Pancreas (tissue), 10 donors: Measurements from ENCODE around the gene SIGLEC10. TPM values are rescaled to one million over a fixed set of nuclear protein-coding genes. Genes with fewer than 3 reads are reported as not detected.
"Not testable (repeated sequence)": the region's sequence is repeated elsewhere in the genome, so short reads cannot be mapped to it uniquely, and the experiment has no call there.

Source experiments
- ATAC-seq, 4 donors: fragments of 200-7000 bp; cut with Tn5 transposase; one replicate each; pipeline versions ENCODE4 v1.8.0 to v1.9.1; 2020; ENCODE audit warnings: mild to moderate bottlenecking in 4 of 4, moderate library complexity in 4 of 4
- DNase-seq, 6 donors: peaks; one replicate each; pipeline ENCODE4 v3.0.0-alpha.2; 2020
- FAIRE-seq: peaks from 2 replicates; lab custom pipeline; 2012; peaks lifted over from hg19 to GRCh38; lab: Jason Lieb, UNC
- H3K27ac ChIP-seq, 4 donors: fragments of 200-600 bp; sonication (generic); 1 replicate in 3 of 4; 2 replicates in 1 of 4; pipeline versions ENCODE4 v1.5.0 to v1.8.0; 2020
- H3K27me3 ChIP-seq, 4 donors: fragments of 200-600 bp; one replicate each; pipeline ENCODE4 v1.8.0; 2021
- H3K36me3 ChIP-seq, 3 donors: fragments of 200-600 bp; sonication (generic) in 1 of 3; one replicate each; pipeline versions ENCODE4 v1.5.0 to v1.8.0; 2020 to 2021
- H3K4me1 ChIP-seq, 3 donors: fragments of 200-600 bp; one replicate each; pipeline ENCODE4 v1.8.0; 2021
- H3K4me3 ChIP-seq, 4 donors: fragments of 200-600 bp; sonication (generic) in 2 of 4; one replicate each; pipeline versions ENCODE4 v1.5.0 to v1.8.0; 2020 to 2021
- H3K9me3 ChIP-seq, 4 donors: fragments of 200-600 bp; one replicate each; pipeline ENCODE4 v1.8.0; 2021
- WGBS, 2 donors: extraction: QIAGEN DNeasy Blood & Tissue Kit; methylation state at CpG; one replicate each; pipeline ENCODE4 v1.1.7; 2013; 5-methylcytosine and 5-hydroxymethylcytosine counted together
- intact Hi-C, 3 donors: fragments of 100-400 bp; cut with DNase I; formaldehyde crosslinking; loops; one replicate each; pipeline versions ENCODE4 v1.11.1 to v1.14.2; 2022
- polyA plus RNA-seq, 2 donors: library from polyadenylated mRNA; stranded (reverse); fragments of 200-250 nt; gene quantifications; one replicate each; pipeline ENCODE4 v1.2.3, GENCODE V29; 2013
- total RNA-seq, 6 donors: library from RNA; stranded (reverse); fragmentation: NEBNext Ultra II Directional in 4 of 6; extraction: Animal tissue kit (Norgen Biotek cat#: 25700) in 4 of 6; gene quantifications; one replicate each; pipeline versions ENCODE4 v1.2.1 to v1.2.4, GENCODE V29; 2021 to 2023
- TF ChIP-seq, protein P1 (sequence below), 4 donors: fragments of 200-600 bp; sonication (generic) in 3 of 4; IDR thresholded peaks; one replicate each; pipeline versions ENCODE4 v1.5.0 to v1.8.0; 2021; ENCODE audit warnings: antibody characterized with exemption in 4 of 4
- donor health status: healthy with polysubstance abuse.
- donor health status: DM: no; HTN: no; CAD: no; lungs with moderate emphysema.
- donor health status: DM: no; HTN: no; CAD: no.
- donor health status: control.
- donor health status: control.
- donor health status: Bipolar disorder and iron deficiency.
- donor health status: DM: yes; HTN: yes; CAD: no.
- donor health status: DM: no; HTN: no; CAD: no.
- donor health status: DM: no; HTN: no; CAD: no.
- donor health status: DM: yes; HTN: yes; CAD: no.

The SIGLEC10 gene
- total and polyA plus RNA-seq, 8 donors, result 0.08 to 10.1 (median 1.7) TPM

GRCh38 chr19:51448011-51448410 lies 30.6 kb upstream of the SIGLEC10 start:
- TF ChIP-seq, protein P1, sequence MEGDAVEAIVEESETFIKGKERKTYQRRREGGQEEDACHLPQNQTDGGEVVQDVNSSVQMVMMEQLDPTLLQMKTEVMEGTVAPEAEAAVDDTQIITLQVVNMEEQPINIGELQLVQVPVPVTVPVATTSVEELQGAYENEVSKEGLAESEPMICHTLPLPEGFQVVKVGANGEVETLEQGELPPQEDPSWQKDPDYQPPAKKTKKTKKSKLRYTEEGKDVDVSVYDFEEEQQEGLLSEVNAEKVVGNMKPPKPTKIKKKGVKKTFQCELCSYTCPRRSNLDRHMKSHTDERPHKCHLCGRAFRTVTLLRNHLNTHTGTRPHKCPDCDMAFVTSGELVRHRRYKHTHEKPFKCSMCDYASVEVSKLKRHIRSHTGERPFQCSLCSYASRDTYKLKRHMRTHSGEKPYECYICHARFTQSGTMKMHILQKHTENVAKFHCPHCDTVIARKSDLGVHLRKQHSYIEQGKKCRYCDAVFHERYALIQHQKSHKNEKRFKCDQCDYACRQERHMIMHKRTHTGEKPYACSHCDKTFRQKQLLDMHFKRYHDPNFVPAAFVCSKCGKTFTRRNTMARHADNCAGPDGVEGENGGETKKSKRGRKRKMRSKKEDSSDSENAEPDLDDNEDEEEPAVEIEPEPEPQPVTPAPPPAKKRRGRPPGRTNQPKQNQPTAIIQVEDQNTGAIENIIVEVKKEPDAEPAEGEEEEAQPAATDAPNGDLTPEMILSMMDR (IDR thresholded peaks at IDR 0.05), result no peak
- Histone ChIP-seq H3K4me1 (no peaks in the 10 kb centered on the region), H3K27ac (no peak overlapping the region), H3K9me3 (no peaks in the 10 kb centered on the region), H3K27me3 (no peaks in the 10 kb centered on the region), H3K36me3 (no peaks in the 10 kb centered on the region), H3K4me3 (no peak overlapping the region)
- FAIRE-seq (no peak), DNase-seq (no peak), ATAC-seq (no peak)
- intact Hi-C loops, result no loop called here
- WGBS, 2 donors, result 58 to 64% methylated on average over 7 of the region's 7 CpGs

DNA sequence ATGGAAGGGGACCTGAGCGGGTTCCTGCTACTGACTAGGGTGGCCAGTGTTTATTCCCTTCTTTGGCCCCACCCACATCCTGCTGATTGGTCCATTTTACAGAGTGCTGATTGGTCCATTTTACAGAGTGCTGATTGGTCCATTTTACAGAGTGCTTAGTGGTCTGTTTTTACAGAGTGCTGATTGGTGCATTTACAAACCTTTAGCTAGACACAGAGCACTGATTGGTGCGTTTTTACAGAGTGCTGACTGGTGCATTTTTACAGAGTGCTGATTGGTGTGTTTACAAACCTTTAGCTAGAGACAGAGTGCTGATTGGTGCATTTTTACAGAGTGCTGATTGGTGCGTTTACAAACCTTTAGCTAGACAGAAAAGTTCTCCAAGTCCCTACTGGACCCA lies 30.1 kb upstream of the SIGLEC10 start:
- H3K4me1 ChIP-seq, DNase-seq, H3K36me3 ChIP-seq, FAIRE-seq, H3K9me3 ChIP-seq, intact Hi-C loops, ATAC-seq, H3K27ac ChIP-seq, H3K27me3 ChIP-seq, H3K4me3 ChIP-seq: not testable (repeated sequence)
- WGBS, 2 donors, result 56 to 71% methylated on average over 3 of the region's 3 CpGs

DNA sequence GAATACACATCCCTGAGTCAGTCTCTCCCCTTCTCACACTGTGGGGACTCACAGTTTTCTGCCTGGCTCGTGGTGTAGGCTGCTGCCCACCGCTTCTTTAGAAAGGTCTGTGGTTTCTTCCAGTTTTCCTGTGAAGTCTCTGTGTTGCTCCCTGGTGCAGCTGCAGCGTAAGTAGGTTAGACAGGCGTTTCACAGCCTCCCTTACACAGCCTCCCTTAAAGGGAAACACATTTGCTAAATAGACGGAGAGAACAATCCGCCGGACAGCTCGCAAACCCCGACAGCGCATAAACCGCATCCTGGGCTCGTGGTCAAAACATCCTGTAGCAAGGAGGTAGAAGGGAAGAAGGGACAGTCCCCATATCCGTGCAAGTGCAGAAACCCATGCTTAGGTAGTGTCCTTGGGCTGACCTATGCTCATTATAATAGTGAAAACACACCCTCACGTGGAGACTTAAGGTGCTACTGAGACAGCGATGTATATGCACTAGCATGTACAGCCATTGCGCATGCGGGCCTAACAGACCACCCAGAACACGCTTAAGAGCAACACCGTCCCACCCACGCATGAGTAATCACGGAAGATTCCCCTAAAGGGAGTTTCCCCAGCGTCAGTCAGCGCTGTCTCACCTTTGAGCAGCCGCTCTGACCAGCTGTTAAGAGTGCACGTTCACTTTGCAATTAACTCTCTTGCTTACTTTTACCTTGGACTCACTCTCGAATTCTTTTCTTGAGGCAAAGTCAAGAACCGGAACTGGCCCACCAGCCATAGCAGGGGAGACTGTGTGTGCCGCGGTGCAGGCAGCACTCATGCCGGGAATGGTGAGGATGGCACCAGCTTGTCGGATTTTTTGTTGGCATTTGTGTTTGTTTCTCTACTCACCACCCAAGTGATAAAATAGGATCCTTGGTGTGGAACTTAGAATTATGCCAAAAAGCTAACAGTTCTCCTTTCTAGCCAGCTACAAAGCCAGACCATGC lies 24.3 kb upstream of the SIGLEC10 start:
- ATAC-seq, result peak in 2 of 4 donors; percentile 43 to 46
- no peak overlapping the region for H3K4me3 ChIP-seq

GRCh38 chr19:51440846-51441409 lies 23.5 kb upstream of the SIGLEC10 start:
- Histone ChIP-seq H3K9me3 (no peaks in the 10 kb centered on the region), H3K4me1 (no peaks in the 10 kb centered on the region), H3K27me3 (peaks cover 0 to 20% (median 0%) of the 10 kb centered on the region in 4 donors), H3K36me3 (no peaks in the 10 kb centered on the region), H3K4me3 (no peak overlapping the region), H3K27ac (no peak overlapping the region)
- TF ChIP-seq, protein P1 (IDR thresholded peaks at IDR 0.05), result no peak
- WGBS, 2 donors, result 17 to 32% methylated on average over 11 of the region's 11 CpGs
- intact Hi-C loops, result no loop called here
- peak in 1 of 4 donors; percentile 57 for ATAC-seq
- DNase-seq, result no peak
- FAIRE-seq, result no peak

More for the DNA sequence above, 24.3 kb upstream of the SIGLEC10 start:
- Histone ChIP-seq H3K27me3 (peaks cover 0 to 17% (median 0%) of the 10 kb centered on the region in 4 donors), H3K36me3 (no peaks in the 10 kb centered on the region), H3K4me1 (no peaks in the 10 kb centered on the region), H3K27ac (no peak overlapping the region), H3K9me3 (no peaks in the 10 kb centered on the region)
- intact Hi-C loops, result no loop called here
- TF ChIP-seq, protein P1 (IDR thresholded peaks at IDR 0.05), result no peak
- 49 to 60% methylated on average over 30 to 31 of the region's 31 CpGs for WGBS, 2 donors
- DNase-seq (no peak), FAIRE-seq (no peak)

- TF ChIP-seq, protein P1 (IDR thresholded peaks at IDR 0.05), result no peak
- WGBS, 2 donors, result 51 to 56% methylated on average over 2 of the region's 2 CpGs
Measured at GRCh38 chr19:51440052-51440451, 22.6 kb upstream of the SIGLEC10 start.

More at GRCh38 chr19:51440052-51440451, 22.6 kb upstream of the SIGLEC10 start:
- H3K4me3 ChIP-seq, result no peak overlapping the region
- H3K27me3 ChIP-seq, result peaks cover 0 to 20% (median 0%) of the 10 kb centered on the region in 4 donors
- ATAC-seq (no peak), FAIRE-seq (no peak), DNase-seq (no peak)
- H3K9me3 ChIP-seq, result no peaks in the 10 kb centered on the region
- intact Hi-C loops, result no loop called here
- no peaks in the 10 kb centered on the region for H3K36me3 ChIP-seq
- H3K4me1 ChIP-seq, result no peaks in the 10 kb centered on the region
- H3K27ac ChIP-seq, result no peak overlapping the region
